Stomach (tissue), 9 donors: ENCODE data around the gene PMFBP1. TPM values are rescaled to one million over a fixed set of nuclear protein-coding genes. Genes with fewer than 3 reads are reported as not detected.

ENCODE experiments used
- DNase-seq, 2 donors: peaks; one replicate each; pipeline versions ENCODE4 v3.0.0 to v3.0.0-alpha.2; 2013 to 2019
- H3K27ac ChIP-seq, 5 donors: fragments of 200-600 bp in 4 of 5; sonication (generic) in 4 of 5; one replicate each; pipeline ENCODE4 v1.5.1; 2013 to 2019; ENCODE audit warnings: mild to moderate bottlenecking in 1 of 5, moderate library complexity in 1 of 5
- H3K27me3 ChIP-seq, 3 donors: fragments of 200-600 bp; sonication (generic); one replicate each; pipeline ENCODE4 v1.5.1; 2017 to 2019; ENCODE audit warnings: mixed run types in 1 of 3
- H3K36me3 ChIP-seq, 4 donors: fragments of 200-600 bp; sonication (generic); 1 replicate in 3 of 4; 2 replicates in 1 of 4; pipeline ENCODE4 v1.5.1; 2016 to 2019
- H3K4me1 ChIP-seq, 4 donors: fragments of 200-600 bp; sonication (generic); one replicate each; pipeline ENCODE4 v1.5.1; 2016 to 2019
- H3K4me3 ChIP-seq, 4 donors: fragments of 200-600 bp; sonication (generic) in 3 of 4; one replicate each; pipeline ENCODE4 v1.5.1; 2016 to 2019; ENCODE audit warnings: mild to moderate bottlenecking in 1 of 4
- H3K9me3 ChIP-seq, 4 donors: fragments of 200-600 bp; sonication (generic); one replicate each; pipeline ENCODE4 v1.5.1; 2016 to 2019
- CTCF ChIP-seq, 7 experiments: fragments of 450-650 bp in 4 of 7; fragments of 200-600 bp in 3 of 7; sonication (generic) in 3 of 7; IDR thresholded peaks; one replicate each; pipeline ENCODE4 v1.5.1; 2016 to 2019; ENCODE audit warnings: antibody characterized with exemption in 7 of 7, control low read depth in 2 of 7, mild to moderate bottlenecking in 1 of 7
- EP300 ChIP-seq: sonication (generic); formaldehyde crosslinking; IDR thresholded peaks from one replicate; pipeline ENCODE4 v1.6.1; 2017; ENCODE audit warnings: antibody characterized with exemption
- POLR2A ChIP-seq, 4 donors: fragments of 450-650 bp; IDR thresholded peaks; one replicate each; pipeline ENCODE4 v1.6.1; 2016; ENCODE audit warnings: antibody characterized with exemption in 4 of 4, control low read depth in 2 of 4, mild to moderate bottlenecking in 1 of 4, moderate library complexity in 1 of 4
- POLR2AphosphoS5 ChIP-seq, 3 donors: sonication (generic); formaldehyde crosslinking; IDR thresholded peaks; one replicate each; pipeline ENCODE4 v1.6.1; 2016; ENCODE audit warnings: antibody characterized with exemption in 3 of 3
- WGBS, 5 donors: extraction: QIAGEN DNeasy Blood & Tissue Kit in 3 of 5; methylation state at CpG; one replicate each; pipeline versions ENCODE4 v1.1.5 to v1.1.7; 2013 to 2018; 5-methylcytosine and 5-hydroxymethylcytosine counted together
- intact Hi-C: fragments of 100-400 bp; cut with DNase I; formaldehyde crosslinking; loops from one replicate; pipeline ENCODE4 v1.15.1; 2023; ENCODE audit warnings: low total_unique reads
- polyA plus RNA-seq, 3 donors: library from polyadenylated mRNA; stranded (reverse); fragments of 200-250 nt; gene quantifications; one replicate each; pipeline ENCODE4 v1.2.3, GENCODE V29; 2013
- total RNA-seq, 5 donors: library from RNA; depleted of rRNA; stranded (reverse); fragments of >200 nt; gene quantifications; one replicate each; pipeline versions ENCODE4 v1.1.0 to v1.2.3, GENCODE V29; 2014 to 2016
- donor health status: healthy with polysubstance abuse.
- donor health status: Bipolar disorder and iron deficiency.
- donor health status: healthy.

PMFBP1 gene
- total and polyA plus RNA-seq, 8 donors, result 0.29 to 9.8 (median 0.92) TPM; not detected in 1

- DNase-seq, result no peak
Measured at GRCh38 chr16:72125635-72126428, 46.1 kb downstream of the PMFBP1 start.

GRCh38 chr16:72124761-72125634, 47.0 kb downstream of the PMFBP1 start:
- TF ChIP-seq POLR2AphosphoS5 (IDR thresholded peaks at IDR 0.05) (no peak), CTCF (IDR thresholded peaks at IDR 0.05) (peak in 5 of 7 experiments; percentile 42 to 67 (median 54))
- H3K27me3 ChIP-seq, result no peaks in the 10 kb centered on the region
- H3K27ac ChIP-seq, result peak overlapping the region in 1 of 5 donors; percentile 15
- no peaks in the 10 kb centered on the region for H3K9me3 ChIP-seq
- peaks cover 0 to 20% (median 9%) of the 10 kb centered on the region in 4 donors for H3K4me1 ChIP-seq
- no peaks in the 10 kb centered on the region for H3K36me3 ChIP-seq
- intact Hi-C loops, result loop anchor here (10.0 kb wide), 1 partner anchor 340 kb away; no protein-coding TSS in a partner anchor
- 35 to 37% (median 36%) methylated on average over 13 of the region's 13 CpGs for WGBS, 5 donors
- DNase-seq, result peak; percentile 68 to 92
- H3K4me3 ChIP-seq, result no peak overlapping the region

More at GRCh38 chr16:72125635-72126428, 46.1 kb downstream of the PMFBP1 start:
- no peaks in the 10 kb centered on the region for H3K27me3 ChIP-seq
- intact Hi-C loops, result loop anchor here (10.0 kb wide), 1 partner anchor 339 kb away; no protein-coding TSS in a partner anchor
- TF ChIP-seq POLR2A (IDR thresholded peaks at IDR 0.05) (no peak), POLR2AphosphoS5 (IDR thresholded peaks at IDR 0.05) (no peak), CTCF (IDR thresholded peaks at IDR 0.05) (no peak), EP300 (no peak)
- H3K4me1 ChIP-seq, result peaks cover 0 to 20% (median 9%) of the 10 kb centered on the region in 4 donors
- no peaks in the 10 kb centered on the region for H3K36me3 ChIP-seq
- H3K9me3 ChIP-seq, result no peaks in the 10 kb centered on the region
- H3K27ac ChIP-seq, result peak overlapping the region in 1 of 5 donors; percentile 15
- 59 to 74% (median 60%) methylated on average over 9 of the region's 9 CpGs for WGBS, 5 donors
- H3K4me3 ChIP-seq, result no peak overlapping the region

GRCh38 chr16:72124148-72124547, 47.8 kb downstream of the PMFBP1 start:
- Histone ChIP-seq H3K9me3 (no peaks in the 10 kb centered on the region), H3K27me3 (no peaks in the 10 kb centered on the region), H3K27ac (no peak overlapping the region), H3K36me3 (no peaks in the 10 kb centered on the region), H3K4me3 (no peak overlapping the region), H3K4me1 (peaks cover 0 to 20% (median 9%) of the 10 kb centered on the region in 4 donors)
- intact Hi-C loops, result loop anchor here (10.0 kb wide), 1 partner anchor 341 kb away; no protein-coding TSS in a partner anchor
- TF ChIP-seq POLR2AphosphoS5 (IDR thresholded peaks at IDR 0.05), result no peak
- no peak for TF ChIP-seq EP300
- TF ChIP-seq CTCF (IDR thresholded peaks at IDR 0.05), result no peak
- no peak for TF ChIP-seq POLR2A (IDR thresholded peaks at IDR 0.05)
- WGBS, 5 donors, result 84 to 100% (median 96%) methylated on average over 3 of the region's 3 CpGs
- DNase-seq, result no peak

GRCh38 chr16:72123426-72123825, 48.5 kb downstream of the PMFBP1 start:
- no peak overlapping the region for H3K27ac ChIP-seq
- 71 to 81% (median 77%) methylated on average over 5 to 8 of the region's 8 CpGs for WGBS, 5 donors
- no peak overlapping the region for H3K4me3 ChIP-seq
- H3K36me3 ChIP-seq, result no peaks in the 10 kb centered on the region
- no peak for DNase-seq
- intact Hi-C loops, result loop anchor here (10.0 kb wide), 1 partner anchor 341 kb away; no protein-coding TSS in a partner anchor
- TF ChIP-seq CTCF (IDR thresholded peaks at IDR 0.05) (no peak), EP300 (no peak), POLR2A (IDR thresholded peaks at IDR 0.05) (no peak), POLR2AphosphoS5 (IDR thresholded peaks at IDR 0.05) (no peak)
- H3K27me3 ChIP-seq, result no peaks in the 10 kb centered on the region
- peaks cover 0 to 20% (median 9%) of the 10 kb centered on the region in 4 donors for H3K4me1 ChIP-seq
- no peaks in the 10 kb centered on the region for H3K9me3 ChIP-seq
